ENCODE measurements around the gene CD3D. TPM values are rescaled to one million over a fixed set of nuclear protein-coding genes. Genes with fewer than 3 reads are reported as not detected.
A peak's percentile ranks its signal among the peaks of the same experiment; 100 is the strongest.

The CD3D gene
- total RNA-seq, 6 experiments from 2014 or later: 0.64 to 0.98 (median 0.89) TPM; not detected in 2

DNA sequence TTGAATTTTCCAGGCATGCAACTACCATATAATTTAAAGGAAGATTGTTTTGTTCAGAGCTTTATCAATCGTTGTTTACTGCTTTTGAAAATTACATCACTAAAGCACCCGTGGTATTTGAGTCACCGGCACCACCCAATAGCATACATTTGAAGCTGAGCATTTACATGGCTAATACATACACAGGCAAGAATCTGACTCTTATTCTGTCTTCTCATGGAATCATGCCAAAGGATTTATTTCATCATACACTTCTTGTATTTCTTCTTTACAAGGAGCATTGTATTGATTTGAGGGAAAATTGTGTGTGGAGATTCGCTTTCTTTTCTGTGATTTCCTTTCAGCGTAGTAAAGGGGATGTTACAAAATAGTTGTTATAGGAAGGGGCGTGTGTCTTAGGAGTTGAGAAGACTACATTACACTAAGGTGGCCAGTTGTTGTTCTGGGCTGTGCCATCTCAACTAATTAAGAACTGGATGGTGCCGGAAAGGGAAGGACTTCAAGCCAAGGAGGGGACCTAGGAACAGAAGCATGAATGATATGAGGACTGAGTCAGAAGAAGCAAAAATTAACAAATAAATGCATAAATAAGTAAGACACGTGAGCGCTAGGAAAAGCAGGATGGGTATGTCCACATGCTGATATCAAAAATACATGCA is 50.9 kb downstream of the CD3D start:
- 42% methylated on average over 9 of the region's 9 CpGs for WGBS (ENCODE audit: insufficient coverage, low coverage, low lambda C conversion rate, missing lambda C conversion rate)
- H3K36me3 ChIP-seq: no peaks in the 10 kb centered on the region
- intact Hi-C loops (cut with DNase I): loop anchor here in 1 of 2 donors (5.0 to 10.0 kb wide), 2 partner anchors 94 to 147 kb away; no protein-coding TSS in a partner anchor
- ATAC-seq: peak in 1 of 4 donors; percentile 12
- H3K4me1 ChIP-seq: peaks cover 0 to 7% (median 0%) of the 10 kb centered on the region in 4 donors
- TF ChIP-seq, protein P1, sequence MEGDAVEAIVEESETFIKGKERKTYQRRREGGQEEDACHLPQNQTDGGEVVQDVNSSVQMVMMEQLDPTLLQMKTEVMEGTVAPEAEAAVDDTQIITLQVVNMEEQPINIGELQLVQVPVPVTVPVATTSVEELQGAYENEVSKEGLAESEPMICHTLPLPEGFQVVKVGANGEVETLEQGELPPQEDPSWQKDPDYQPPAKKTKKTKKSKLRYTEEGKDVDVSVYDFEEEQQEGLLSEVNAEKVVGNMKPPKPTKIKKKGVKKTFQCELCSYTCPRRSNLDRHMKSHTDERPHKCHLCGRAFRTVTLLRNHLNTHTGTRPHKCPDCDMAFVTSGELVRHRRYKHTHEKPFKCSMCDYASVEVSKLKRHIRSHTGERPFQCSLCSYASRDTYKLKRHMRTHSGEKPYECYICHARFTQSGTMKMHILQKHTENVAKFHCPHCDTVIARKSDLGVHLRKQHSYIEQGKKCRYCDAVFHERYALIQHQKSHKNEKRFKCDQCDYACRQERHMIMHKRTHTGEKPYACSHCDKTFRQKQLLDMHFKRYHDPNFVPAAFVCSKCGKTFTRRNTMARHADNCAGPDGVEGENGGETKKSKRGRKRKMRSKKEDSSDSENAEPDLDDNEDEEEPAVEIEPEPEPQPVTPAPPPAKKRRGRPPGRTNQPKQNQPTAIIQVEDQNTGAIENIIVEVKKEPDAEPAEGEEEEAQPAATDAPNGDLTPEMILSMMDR (IDR thresholded peaks at IDR 0.05): no peak
- TF ChIP-seq POLR2A (IDR thresholded peaks at IDR 0.05): no peak
- H3K9me3 ChIP-seq: no peaks in the 10 kb centered on the region
- DNase-seq: no peak
- H3K27me3 ChIP-seq: no peaks in the 10 kb centered on the region
- no peak overlapping the region for H3K4me3 ChIP-seq
- H3K27ac ChIP-seq: no peak overlapping the region

DNA sequence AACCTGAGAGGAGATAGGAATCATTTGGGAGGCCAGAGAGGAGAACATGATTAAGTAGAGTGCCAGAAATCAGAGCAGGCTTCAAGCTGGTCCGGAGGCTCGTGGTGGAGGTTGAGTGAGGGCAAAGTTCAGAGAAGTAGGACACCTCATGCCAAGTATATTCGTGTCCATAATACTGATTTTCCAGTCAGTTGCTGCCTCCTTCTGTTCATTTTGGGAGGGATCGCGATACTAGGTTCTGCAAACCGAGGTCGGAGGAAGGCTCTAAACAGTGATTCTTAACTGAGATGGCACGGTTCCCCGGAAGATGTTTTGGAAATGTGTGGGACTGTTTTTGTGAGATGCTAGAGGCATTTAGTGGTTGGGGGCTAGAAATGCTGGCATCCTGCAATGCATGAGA is 51.6 kb downstream of the CD3D start:
- Histone ChIP-seq H3K36me3 (no peaks in the 10 kb centered on the region), H3K27me3 (no peaks in the 10 kb centered on the region), H3K27ac (no peak overlapping the region), H3K4me1 (peaks cover 0 to under 1% (median 0%) of the 10 kb centered on the region in 4 donors), H3K4me3 (no peak overlapping the region), H3K9me3 (no peaks in the 10 kb centered on the region)
- intact Hi-C loops (cut with DNase I): loop anchor here in 1 of 2 donors (5.0 to 10.0 kb wide), 2 partner anchors 94 to 146 kb away; no protein-coding TSS in a partner anchor
- WGBS (ENCODE audit: insufficient coverage, low coverage, low lambda C conversion rate, missing lambda C conversion rate): 8% methylated on average over 6 of the region's 9 CpGs
- DNase-seq (peak in 2 of 3 donors; percentile 27 to 68), ATAC-seq (peak; percentile 94 to 97 (median 96))
- TF ChIP-seq POLR2A (IDR thresholded peaks at IDR 0.05): no peak
- TF ChIP-seq, protein P1 (IDR thresholded peaks at IDR 0.05): peak; percentile 55 to 75 (median 67)

DNA sequence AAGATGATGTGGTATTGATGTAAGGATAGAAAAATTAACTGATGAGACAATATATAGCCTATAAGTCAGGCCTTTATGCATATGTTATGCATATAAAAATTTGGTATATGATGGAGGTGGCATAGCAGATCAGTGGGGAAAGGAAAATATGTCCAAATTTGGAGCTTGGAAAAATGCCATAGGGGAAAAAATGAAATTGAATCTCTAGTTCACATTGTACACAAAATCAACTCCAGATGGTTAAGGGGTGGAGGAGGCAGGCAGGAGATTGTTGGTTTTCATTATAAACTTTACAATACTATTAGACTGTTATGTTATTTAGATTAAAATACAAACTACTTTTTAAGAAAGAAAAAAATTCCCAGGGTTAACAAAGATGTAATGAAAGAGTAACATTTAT is 53.1 kb downstream of the CD3D start:
- Histone ChIP-seq H3K27ac (no peak overlapping the region), H3K9me3 (no peaks in the 10 kb centered on the region), H3K36me3 (no peaks in the 10 kb centered on the region), H3K27me3 (no peaks in the 10 kb centered on the region), H3K4me1 (no peaks in the 10 kb centered on the region), H3K4me3 (no peak overlapping the region)
- ATAC-seq: no peak
- TF ChIP-seq, protein P1 (IDR thresholded peaks at IDR 0.05): no peak
- TF ChIP-seq POLR2A (IDR thresholded peaks at IDR 0.05): no peak
- DNase-seq: no peak
- intact Hi-C loops (cut with DNase I): no loop called here

Small RNA genes lying within 50 kb of the gene (small RNA-seq; reads per million reads assigned to genes)
- gene AP001582.1: 0 reads per million in 2 experiments

Other genes starting within 250 kb of the CD3D start
- under 1 TPM; 0.11 to 0.30 (median 0.23) TPM for gene SCN4B, start 189.9 kb downstream of the CD3D start, total RNA-seq
- not detected for gene SCN2B, start 166.1 kb downstream of the CD3D start, total RNA-seq
- 1 to 10 TPM; 1.5 to 9.1 (median 3.2) TPM for gene JAML, start 117.7 kb downstream of the CD3D start, total RNA-seq
- 1 to 10 TPM; 2.7 to 9.3 (median 6.8) TPM for gene MPZL3, start 90.3 kb downstream of the CD3D start, total RNA-seq
- 10 to 100 TPM; 13.0 to 32.4 (median 21.2) TPM for gene MPZL2, start 78.4 kb downstream of the CD3D start, total RNA-seq
- 1 to 10 TPM in 2 of 6 experiments, under 1 TPM in 4; 0.55 to 1.5 (median 0.90) TPM for gene CD3E, start 38.0 kb downstream of the CD3D start, total RNA-seq
- 1 to 10 TPM in 1 of 6 experiments, under 1 TPM in 5; 0.27 to 1.7 (median 0.36) TPM for gene CD3G, start 1.6 kb upstream of the CD3D start, total RNA-seq
- 10 to 100 TPM; 25.5 to 36.9 (median 28.5) TPM for gene UBE4A, start 16.9 kb upstream of the CD3D start, total RNA-seq
- 100 to 1,000 TPM in 1 of 6 experiments, 10 to 100 TPM in 5; 32.6 to 127 (median 89.5) TPM for gene ATP5MG, start 58.9 kb upstream of the CD3D start, total RNA-seq
- 10 to 100 TPM; 15.5 to 24.9 (median 19.5) TPM for gene KMT2A, start 93.8 kb upstream of the CD3D start, total RNA-seq
- 10 to 100 TPM; 21.5 to 88.3 (median 50.6) TPM for gene TTC36, start 184.8 kb upstream of the CD3D start, total RNA-seq
- 10 to 100 TPM in 5 of 6 experiments, 1 to 10 TPM in 1; 9.2 to 31.0 (median 23.5) TPM for gene TMEM25, start 188.5 kb upstream of the CD3D start, total RNA-seq
- 1 to 10 TPM; 4.0 to 6.4 (median 5.2) TPM for gene IFT46, start 223.2 kb upstream of the CD3D start, total RNA-seq
- 10 to 100 TPM; 58.3 to 91.7 (median 75.8) TPM for gene ARCN1, start 229.7 kb upstream of the CD3D start, total RNA-seq